ENCODE measurements around the gene RNF169. TPM values are rescaled to one million over a fixed set of nuclear protein-coding genes. Genes with fewer than 3 reads are reported as not detected.

Gene RNF169
- total RNA-seq, 1 donor: 32.6 TPM

- Histone ChIP-seq H3K4me3 (ENCODE audit: insufficient read depth, low read length) (no peak overlapping the region), H3K27me3 (ENCODE audit: insufficient read depth, low read length) (no peaks in the 10 kb centered on the region), H3K4me2 (ENCODE audit: insufficient read depth, low read length) (no peak overlapping the region), H2AFZ (ENCODE audit: low read length) (no peak overlapping the region), H3K79me2 (ENCODE audit: insufficient read depth, low read length) (no peaks in the 10 kb centered on the region), H3K36me3 (ENCODE audit: insufficient read depth, low read length) (peaks cover 48% of the 10 kb centered on the region), H4K20me1 (ENCODE audit: insufficient read depth, low read length) (no peaks in the 10 kb centered on the region), H3K4me1 (ENCODE audit: insufficient read depth, low read length) (peaks cover 6% of the 10 kb centered on the region), H3K27ac (ENCODE audit: low read depth, low read length) (no peak overlapping the region), H3K9me3 (ENCODE audit: low read depth, low read length) (no peaks in the 10 kb centered on the region)
- no peak for TF ChIP-seq CTCF (IDR thresholded peaks at IDR 0.05; ENCODE audit: extremely low read depth, low read depth, low read length)
- DNase-seq (ENCODE audit: insufficient read length, low spot score, missing footprints): no peak
Observed at GRCh38 chr11:74837191-74837590, 88.5 kb downstream of the RNF169 start.

- Histone ChIP-seq H3K27me3 (ENCODE audit: insufficient read depth, low read length) (no peaks in the 10 kb centered on the region), H3K4me3 (ENCODE audit: insufficient read depth, low read length) (no peak overlapping the region), H3K79me2 (ENCODE audit: insufficient read depth, low read length) (no peaks in the 10 kb centered on the region), H2AFZ (ENCODE audit: low read length) (no peak overlapping the region), H3K36me3 (ENCODE audit: insufficient read depth, low read length) (peaks cover 58% of the 10 kb centered on the region), H3K4me1 (ENCODE audit: insufficient read depth, low read length) (peaks cover 6% of the 10 kb centered on the region), H4K20me1 (ENCODE audit: insufficient read depth, low read length) (no peaks in the 10 kb centered on the region), H3K27ac (ENCODE audit: low read depth, low read length) (no peak overlapping the region), H3K4me2 (ENCODE audit: insufficient read depth, low read length) (no peak overlapping the region), H3K9me3 (ENCODE audit: low read depth, low read length) (no peaks in the 10 kb centered on the region)
- DNase-seq (ENCODE audit: insufficient read length, low spot score, missing footprints): no peak
- no peak for TF ChIP-seq CTCF (IDR thresholded peaks at IDR 0.05; ENCODE audit: extremely low read depth, low read depth, low read length)
Observed at GRCh38 chr11:74838188-74838587, 89.5 kb downstream of the RNF169 start.

GRCh38 chr11:74839446-74839845 is 90.8 kb downstream of the RNF169 start:
- Histone ChIP-seq H3K27me3 (ENCODE audit: insufficient read depth, low read length) (no peaks in the 10 kb centered on the region), H3K9me3 (ENCODE audit: low read depth, low read length) (no peaks in the 10 kb centered on the region), H3K4me2 (ENCODE audit: insufficient read depth, low read length) (no peak overlapping the region), H3K4me1 (ENCODE audit: insufficient read depth, low read length) (peaks cover 6% of the 10 kb centered on the region), H3K36me3 (ENCODE audit: insufficient read depth, low read length) (peaks cover 65% of the 10 kb centered on the region), H4K20me1 (ENCODE audit: insufficient read depth, low read length) (no peaks in the 10 kb centered on the region), H3K4me3 (ENCODE audit: insufficient read depth, low read length) (no peak overlapping the region), H2AFZ (ENCODE audit: low read length) (no peak overlapping the region), H3K27ac (ENCODE audit: low read depth, low read length) (no peak overlapping the region), H3K79me2 (ENCODE audit: insufficient read depth, low read length) (no peaks in the 10 kb centered on the region)
- no peak for TF ChIP-seq CTCF (IDR thresholded peaks at IDR 0.05; ENCODE audit: extremely low read depth, low read depth, low read length)
- DNase-seq (ENCODE audit: insufficient read length, low spot score, missing footprints): no peak

- Histone ChIP-seq H3K27me3 (ENCODE audit: insufficient read depth, low read length) (no peaks in the 10 kb centered on the region), H3K79me2 (ENCODE audit: insufficient read depth, low read length) (no peaks in the 10 kb centered on the region), H4K20me1 (ENCODE audit: insufficient read depth, low read length) (no peaks in the 10 kb centered on the region), H3K4me1 (ENCODE audit: insufficient read depth, low read length) (peaks cover 6% of the 10 kb centered on the region), H3K9me3 (ENCODE audit: low read depth, low read length) (no peaks in the 10 kb centered on the region), H3K4me2 (ENCODE audit: insufficient read depth, low read length) (peak overlapping the region; percentile 4), H3K36me3 (ENCODE audit: insufficient read depth, low read length) (peaks cover 63% of the 10 kb centered on the region), H3K4me3 (ENCODE audit: insufficient read depth, low read length) (no peak overlapping the region), H3K27ac (ENCODE audit: low read depth, low read length) (no peak overlapping the region), H2AFZ (ENCODE audit: low read length) (no peak overlapping the region)
- peak; percentile 68 for DNase-seq (ENCODE audit: insufficient read length, low spot score, missing footprints)
- TF ChIP-seq CTCF (IDR thresholded peaks at IDR 0.05; ENCODE audit: extremely low read depth, low read depth, low read length): no peak
Observed at GRCh38 chr11:74839971-74840370, 91.3 kb downstream of the RNF169 start.

All from osteoblast (primary cell).